DOHH2 (cell line): ENCODE measurements around the gene GRIN2D.

Experiments used
- H3F3A ChIP-seq: fragments of 200-600 bp; sonication (generic), shearing (Covaris generic); 2 replicates; pipeline ENCODE4 v1.6.0; 2016; ENCODE audit warnings: antibody characterized with exemption, mild to moderate bottlenecking; ENCODE audit not compliant: control insufficient read depth, insufficient read depth
- H3K27ac ChIP-seq: fragments of 200-600 bp; sonication (generic); 2 replicates; pipeline ENCODE4 v1.5.1; 2014; ENCODE audit warnings: low read depth, mild to moderate bottlenecking, low read length, moderate library complexity
- H3K27me3 ChIP-seq: fragments of 200-600 bp; sonication (generic); 2 replicates; pipeline ENCODE4 v1.6.1; 2014; ENCODE audit warnings: mild to moderate bottlenecking, low read length, mixed read lengths; ENCODE audit not compliant: control insufficient read depth
- H3K36me3 ChIP-seq: fragments of 200-600 bp; sonication (generic); 2 replicates; pipeline ENCODE4 v1.6.1; 2014; ENCODE audit warnings: mild to moderate bottlenecking, low read length, moderate library complexity, mixed read lengths; ENCODE audit not compliant: control insufficient read depth
- H3K4me1 ChIP-seq: fragments of 200-600 bp; sonication (generic); 2 replicates; pipeline ENCODE4 v1.6.1; 2014; ENCODE audit warnings: mild to moderate bottlenecking, low read length, mixed read lengths; ENCODE audit not compliant: control insufficient read depth
- H3K4me2 ChIP-seq: fragments of 200-600 bp; sonication (generic); 2 replicates; pipeline ENCODE4 v1.6.0; 2014; ENCODE audit warnings: mild to moderate bottlenecking, low read length, moderate library complexity
- H3K4me3 ChIP-seq: fragments of 200-600 bp; sonication (generic); 2 replicates; pipeline ENCODE4 v1.5.1; 2014; ENCODE audit warnings: mild to moderate bottlenecking, low read length, mixed read lengths
- H3K79me2 ChIP-seq: fragments of 200-600 bp; sonication (generic); 2 replicates; pipeline ENCODE4 v1.6.1; 2014; ENCODE audit warnings: mild to moderate bottlenecking, low read length, mixed read lengths; ENCODE audit not compliant: control insufficient read depth
- H3K9me2 ChIP-seq: fragments of 200-600 bp; sonication (generic); replicated peaks from 2 replicates; pipeline ENCODE4 v1.6.1; 2014; ENCODE audit warnings: mild to moderate bottlenecking, low read length, mixed read lengths; ENCODE audit not compliant: control insufficient read depth
- H3K9me3 ChIP-seq: fragments of 200-600 bp; sonication (generic); 2 replicates; pipeline ENCODE4 v1.6.1; 2014; ENCODE audit warnings: antibody characterized with exemption, low read length, mixed read lengths; ENCODE audit not compliant: control insufficient read depth, insufficient read depth
- H4K20me1 ChIP-seq: fragments of 200-600 bp; sonication (generic); 2 replicates; pipeline ENCODE4 v1.6.0; 2014; ENCODE audit warnings: low read depth, mild to moderate bottlenecking, antibody characterized with exemption, low read length, moderate library complexity; ENCODE audit not compliant: control insufficient read depth, insufficient read depth
- CTCF ChIP-seq: fragments of 200-600 bp; sonication (generic); IDR thresholded peaks from one replicate; pipeline ENCODE4 v1.5.1; 2014; ENCODE audit warnings: antibody characterized with exemption, mild to moderate bottlenecking, low read depth, low read length; ENCODE audit not compliant: poor library complexity, severe bottlenecking
- EZH2phosphoT487 ChIP-seq: fragments of 200-600 bp; sonication (generic); IDR thresholded peaks from 2 replicates; pipeline ENCODE4 v1.6.1; 2017; ENCODE audit warnings: borderline replicate concordance, mild to moderate bottlenecking, antibody characterized with exemption, low read length, moderate library complexity, mixed read lengths

The GRIN2D gene

GRCh38 chr19:48405850-48406249 is 12.4 kb downstream of the GRIN2D start:
- Histone ChIP-seq H3K4me3 (no peak overlapping the region), H3K79me2 (no peaks in the 10 kb centered on the region), H4K20me1 (no peaks in the 10 kb centered on the region), H3K27ac (no peak overlapping the region), H3K4me2 (no peak overlapping the region), H3K36me3 (no peaks in the 10 kb centered on the region), H3K4me1 (peaks cover 6% of the 10 kb centered on the region), H3K9me3 (no peaks in the 10 kb centered on the region), H3F3A (no peaks in the 10 kb centered on the region), H3K27me3 (peaks cover 5% of the 10 kb centered on the region), H3K9me2 (no peaks in the 10 kb centered on the region)
- TF ChIP-seq EZH2phosphoT487 (no peak), CTCF (no peak)

GRCh38 chr19:48413879-48414587 is 20.6 kb downstream of the GRIN2D start:
- TF ChIP-seq EZH2phosphoT487 (no peak), CTCF (no peak)

GRCh38 chr19:48415395-48415794 is 21.9 kb downstream of the GRIN2D start:
- no peak overlapping the region for H3K27ac ChIP-seq
- H3K27me3 ChIP-seq, result peaks cover 11% of the 10 kb centered on the region
- no peaks in the 10 kb centered on the region for H3K9me2 ChIP-seq
- no peak overlapping the region for H3K4me3 ChIP-seq
- no peaks in the 10 kb centered on the region for H3K9me3 ChIP-seq
- H3K79me2 ChIP-seq, result no peaks in the 10 kb centered on the region
- peaks cover 17% of the 10 kb centered on the region for H3K4me1 ChIP-seq
- no peak for TF ChIP-seq EZH2phosphoT487
- no peak for TF ChIP-seq CTCF
- H3F3A ChIP-seq, result no peaks in the 10 kb centered on the region
- no peaks in the 10 kb centered on the region for H3K36me3 ChIP-seq
- peak overlapping the region; percentile 40 for H3K4me2 ChIP-seq
- no peaks in the 10 kb centered on the region for H4K20me1 ChIP-seq

More at GRCh38 chr19:48413879-48414587, 20.6 kb downstream of the GRIN2D start:
- H3F3A ChIP-seq, result no peaks in the 10 kb centered on the region
- no peaks in the 10 kb centered on the region for H3K79me2 ChIP-seq
- H3K4me1 ChIP-seq, result peaks cover 16% of the 10 kb centered on the region
- H3K27me3 ChIP-seq, result peaks cover 11% of the 10 kb centered on the region
- H3K4me3 ChIP-seq, result no peak overlapping the region
- H3K9me3 ChIP-seq, result no peaks in the 10 kb centered on the region
- H3K4me2 ChIP-seq, result no peak overlapping the region
- H4K20me1 ChIP-seq, result no peaks in the 10 kb centered on the region
- H3K9me2 ChIP-seq, result no peaks in the 10 kb centered on the region
- H3K27ac ChIP-seq, result no peak overlapping the region
- H3K36me3 ChIP-seq, result no peaks in the 10 kb centered on the region
